Activated CD4-positive, alpha-beta memory T cell treated with anti-CD3 and anti-CD28 coated beads for 36 hours (primary cell): Measurements from ENCODE around the gene ACAP1. TPM values are rescaled to one million over a fixed set of nuclear protein-coding genes. Genes with fewer than 3 reads are reported as not detected.
A peak's percentile ranks its signal among the peaks of the same experiment; 100 is the strongest.

Experiments
- CTCF ChIA-PET: fragments of 350-600 bp; sonication (Branson Sonifier 250); formaldehyde crosslinking; loops from one replicate; lab custom pipeline; 2021; ENCODE audit warnings: antibody characterized with exemption, inconsistent platforms; lab: Charles Lee
- POLR2A ChIA-PET: fragments of 350-600 bp; sonication (Branson Sonifier 250); formaldehyde crosslinking; loops from one replicate; lab custom pipeline; 2021; ENCODE audit warnings: antibody characterized with exemption; lab: Charles Lee
- DNase-seq: peaks from one replicate; pipeline ENCODE4 v3.0.0-alpha.2; 2020
- H3K27ac Mint-ChIP-seq: one replicate; pipeline ENCODE4 v1.8.0; 2021; ENCODE audit warnings: mixed read lengths
- H3K27me3 Mint-ChIP-seq: one replicate; pipeline ENCODE4 v1.8.0; 2021; ENCODE audit warnings: mixed read lengths
- H3K36me3 Mint-ChIP-seq: one replicate; pipeline ENCODE4 v1.8.0; 2021; ENCODE audit warnings: mixed read lengths
- H3K4me1 Mint-ChIP-seq: one replicate; pipeline ENCODE4 v1.8.0; 2021; ENCODE audit warnings: low read depth, mixed read lengths
- H3K4me3 Mint-ChIP-seq: one replicate; pipeline ENCODE4 v1.8.0; 2021; ENCODE audit warnings: mild to moderate bottlenecking, mixed read lengths
- H3K9me3 Mint-ChIP-seq: one replicate; pipeline ENCODE4 v1.8.0; 2021; ENCODE audit warnings: mixed read lengths
- intact Hi-C: fragments of 100-400 bp; cut with micrococcal nuclease; formaldehyde crosslinking; loops from one replicate; pipeline ENCODE4 v1.15.1; 2023
- total RNA-seq, 2 experiments: library from RNA; stranded (reverse); gene quantifications; one replicate each; pipeline ENCODE4 v1.2.3, GENCODE V29; 2021

The ACAP1 gene
- total RNA-seq, 2 experiments from 2014 or later: 391 to 405 TPM

- Mint-ChIP-seq H3K9me3 (no peaks in the 10 kb centered on the region), H3K4me1 (peaks cover 29% of the 10 kb centered on the region)
- POLR2A ChIA-PET: no interaction called here
Observed at GRCh38 chr17:7392696-7393612, 56.6 kb downstream of the ACAP1 start.

GRCh38 chr17:7393613-7394451, 57.5 kb downstream of the ACAP1 start:
- Mint-ChIP-seq H3K4me3 (peak overlapping the region; percentile 95), H3K9me3 (no peaks in the 10 kb centered on the region), H3K4me1 (peaks cover 29% of the 10 kb centered on the region), H3K36me3 (peaks cover 28% of the 10 kb centered on the region), H3K27me3 (no peaks in the 10 kb centered on the region), H3K27ac (peak overlapping the region; percentile 88)
- CTCF ChIA-PET: interaction anchor here (0.7 to 2.1 kb wide), 5 partner anchors 38 to 293 kb away, joined by 3 to 9 read pairs (median 4); partner anchors contain the start of genes SLC2A4, TMEM95 and TP53
- intact Hi-C loops: loop anchor here (1.0 to 5.0 kb wide), 3 partner anchors 10 to 112 kb away; partner anchors contain the start of genes SLC2A4, TMEM102 and TMEM256
- peak; percentile 51 for DNase-seq
- POLR2A ChIA-PET: interaction anchor here (0.7 to 1.6 kb wide), 3 partner anchors 10 to 90 kb away, joined by 3 to 8 read pairs (median 3); partner anchors contain the start of genes POLR2A and TMEM256

More at GRCh38 chr17:7392696-7393612, 56.6 kb downstream of the ACAP1 start:
- H3K4me3 Mint-ChIP-seq: peak overlapping the region; percentile 95
- no peaks in the 10 kb centered on the region for H3K27me3 Mint-ChIP-seq
- CTCF ChIA-PET: interaction anchor here (1.2 to 2.1 kb wide), 2 partner anchors 43 to 44 kb away, joined by 6 to 9 read pairs; no protein-coding TSS in a partner anchor
- peaks cover 28% of the 10 kb centered on the region for H3K36me3 Mint-ChIP-seq
- H3K27ac Mint-ChIP-seq: peak overlapping the region; percentile 67
- no peak for DNase-seq
- intact Hi-C loops: loop anchor here (5.0 kb wide), 1 partner anchor 111 kb away; the partner anchor contains the start of gene SLC2A4

DNA sequence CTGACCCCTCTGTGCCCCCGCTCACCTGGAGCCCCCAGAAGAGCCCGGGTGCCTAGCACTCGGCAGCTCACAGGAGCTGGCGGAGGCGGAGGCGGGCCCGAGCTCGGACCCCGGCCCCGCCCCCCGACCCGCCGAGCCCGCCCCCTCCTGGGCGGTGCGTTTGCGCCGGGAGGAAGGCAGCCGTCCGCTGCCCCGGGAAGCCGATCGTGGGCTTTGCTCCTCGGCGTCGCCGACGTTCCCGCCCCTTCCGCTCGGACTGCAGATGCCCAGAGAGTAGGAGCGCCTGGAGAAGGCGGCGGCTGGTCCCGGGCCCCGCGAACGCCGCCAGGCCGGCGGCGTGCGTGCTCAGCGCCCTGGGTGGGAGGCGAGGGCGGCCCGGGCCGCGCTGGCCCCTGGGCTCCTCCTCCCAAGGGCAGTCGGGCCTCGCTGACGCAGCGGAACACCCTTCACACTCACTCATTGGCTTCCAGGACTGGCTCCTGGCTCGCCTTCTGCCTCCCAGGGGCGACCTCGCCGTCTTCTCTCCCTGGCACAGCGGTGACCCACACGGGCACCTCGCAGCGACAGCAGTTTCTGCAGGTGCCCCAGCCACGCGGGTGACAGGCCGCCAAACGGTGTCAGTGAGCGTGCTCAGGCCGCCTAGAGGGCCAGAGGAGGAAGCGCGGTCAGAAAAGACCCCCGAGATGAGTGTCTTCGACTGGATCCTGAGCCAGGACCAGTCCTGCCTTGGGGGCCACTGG, 58.3 kb downstream of the ACAP1 start, which contains the start of gene PLSCR3:
PLSCR3 (minus strand) TSS at position 74 of the 740 bp plus-strand sequence. CDS start 415 bp downstream, outside the sequence.
- Mint-ChIP-seq H3K36me3 (peaks cover 25% of the 10 kb centered on the region), H3K27ac (peak within 1 kb of the TSS; percentile 88), H3K4me3 (peak within 1 kb of the TSS; percentile 95), H3K9me3 (no peaks in the 10 kb centered on the region), H3K4me1 (peaks cover 27% of the 10 kb centered on the region), H3K27me3 (no peaks in the 10 kb centered on the region)
- ChIA-PET CTCF (interaction anchor here (0.7 to 2.1 kb wide), 5 partner anchors 39 to 292 kb away, joined by 3 to 9 read pairs (median 4); partner anchors contain the start of genes SLC2A4, TMEM95 and TP53), POLR2A (interaction anchor here (0.7 to 1.6 kb wide), 3 partner anchors 9 to 90 kb away, joined by 3 to 8 read pairs (median 3); partner anchors contain the start of genes POLR2A and TMEM256)
- peak; percentile 86 for DNase-seq
- intact Hi-C loops: loop anchor here (1.0 to 5.0 kb wide), 3 partner anchors 10 to 112 kb away; partner anchors contain the start of genes SLC2A4, TMEM102 and TMEM256

DNA sequence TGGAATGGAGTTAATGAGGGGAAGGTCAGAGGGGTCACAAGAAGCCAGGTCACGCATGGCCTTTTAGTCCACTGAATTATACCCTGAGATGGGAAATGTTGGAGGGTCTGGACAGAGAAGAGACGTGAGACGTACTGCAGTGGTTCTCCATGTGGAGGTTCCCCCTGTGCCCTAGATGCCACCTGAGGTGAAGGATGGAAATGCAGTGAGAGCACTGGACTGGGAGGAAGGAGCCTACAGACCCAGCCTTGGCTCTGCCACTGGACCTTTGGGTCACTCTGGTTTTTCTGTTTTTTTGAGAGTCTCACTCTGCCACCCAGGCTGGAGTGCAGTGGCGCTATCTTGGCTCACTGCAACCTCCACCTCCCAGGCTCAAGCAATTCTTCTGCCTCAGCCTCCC, 59.8 kb downstream of the ACAP1 start:
- H3K9me3 Mint-ChIP-seq: no peaks in the 10 kb centered on the region
- DNase-seq: no peak
- intact Hi-C loops: no loop called here
- peaks cover 16% of the 10 kb centered on the region for H3K36me3 Mint-ChIP-seq
- H3K4me3 Mint-ChIP-seq: peak overlapping the region; percentile 11
- H3K27me3 Mint-ChIP-seq: no peaks in the 10 kb centered on the region
- ChIA-PET POLR2A (no interaction called here), CTCF (interaction anchor here (1.2 kb wide), 1 partner anchor 85 kb away, joined by 3 read pairs; the partner anchor contains the start of gene SLC35G6)
- H3K27ac Mint-ChIP-seq: no peak overlapping the region
- peaks cover 25% of the 10 kb centered on the region for H3K4me1 Mint-ChIP-seq

- Mint-ChIP-seq H3K4me1 (peaks cover 16% of the 10 kb centered on the region), H3K27me3 (no peaks in the 10 kb centered on the region), H3K36me3 (no peaks in the 10 kb centered on the region), H3K4me3 (no peak overlapping the region), H3K9me3 (no peaks in the 10 kb centered on the region), H3K27ac (no peak overlapping the region)
- CTCF ChIA-PET: interaction anchor here (0.8 to 2.0 kb wide), 3 partner anchors 38 to 67 kb away, joined by 3 to 7 read pairs (median 3); partner anchors contain the start of gene TMEM95
- POLR2A ChIA-PET: no interaction called here
- intact Hi-C loops: no loop called here
- DNase-seq: no peak
Observed at GRCh38 chr17:7398612-7399011, 62.3 kb downstream of the ACAP1 start.

Other genes starting within 250 kb of the ACAP1 start
- gene ASGR2, start 221.7 kb upstream of the ACAP1 start, total RNA-seq: not detected
- gene ASGR1, start 157.2 kb upstream of the ACAP1 start, total RNA-seq: 1 to 10 TPM in 1 of 2 experiments, under 1 TPM in 1; 0.76 to 1.2 TPM
- 1 to 10 TPM; 7.9 to 8.4 TPM for gene DLG4, start 116.7 kb upstream of the ACAP1 start, total RNA-seq
- 100 to 1,000 TPM; 332 to 340 TPM for gene ACADVL, start 116.6 kb upstream of the ACAP1 start, total RNA-seq
- gene DVL2, start 102.0 kb upstream of the ACAP1 start, total RNA-seq: 10 to 100 TPM; 44.7 to 48.2 TPM
- gene PHF23, start 97.1 kb upstream of the ACAP1 start, total RNA-seq: 10 to 100 TPM; 24.0 to 28.7 TPM
- 100 to 1,000 TPM; 188 to 199 TPM for gene GABARAP, start 94.1 kb upstream of the ACAP1 start, total RNA-seq
- 100 to 1,000 TPM; 155 to 164 TPM for gene CTDNEP1, start 84.8 kb upstream of the ACAP1 start, total RNA-seq
- gene ELP5, start 84.3 kb upstream of the ACAP1 start, total RNA-seq: 10 to 100 TPM; 49.6 to 52.4 TPM
- gene CLDN7, start 74.1 kb upstream of the ACAP1 start, total RNA-seq: 1 to 10 TPM; 1.5 to 1.6 TPM
- under 1 TPM; 0.15 to 0.19 TPM for gene SLC2A4, start 54.8 kb upstream of the ACAP1 start, total RNA-seq
- under 1 TPM; 0.70 to 0.83 TPM for gene YBX2, start 41.9 kb upstream of the ACAP1 start, total RNA-seq
- 100 to 1,000 TPM; 774 to 776 TPM for gene EIF5A, start 28.9 kb upstream of the ACAP1 start, total RNA-seq
- gene GPS2, start 21.2 kb upstream of the ACAP1 start, total RNA-seq: 10 to 100 TPM; 34.9 to 38.7 TPM
- gene NEURL4, start 7.2 kb upstream of the ACAP1 start, total RNA-seq: 10 to 100 TPM; 26.9 to 29.3 TPM
- 1 to 10 TPM; 2.6 to 2.8 TPM for gene KCTD11, start 15.6 kb downstream of the ACAP1 start, total RNA-seq
- not detected for gene TMEM95, start 18.6 kb downstream of the ACAP1 start, total RNA-seq
- 1 to 10 TPM; 3.7 to 4.4 TPM for gene TNK1, start 44.6 kb downstream of the ACAP1 start, total RNA-seq
- 10 to 100 TPM; 78.2 to 87.0 TPM for gene PLSCR3, start 58.0 kb downstream of the ACAP1 start, total RNA-seq
- gene TMEM256, start 67.6 kb downstream of the ACAP1 start, total RNA-seq: 10 to 100 TPM; 87.0 to 88.5 TPM
- gene NLGN2, start 71.3 kb downstream of the ACAP1 start, total RNA-seq: 1 to 10 TPM; 9.0 to 9.9 TPM
- not detected for gene SPEM1, start 83.8 kb downstream of the ACAP1 start, total RNA-seq
- gene SPEM2, start 89.1 kb downstream of the ACAP1 start, total RNA-seq: not detected
- not detected for gene SPEM3, start 92.3 kb downstream of the ACAP1 start, total RNA-seq
- 10 to 100 TPM; 11.4 to 11.6 TPM for gene TMEM102, start 98.9 kb downstream of the ACAP1 start, total RNA-seq
- 1 to 10 TPM; 1.0 to 2.1 TPM for gene FGF11, start 103.0 kb downstream of the ACAP1 start, total RNA-seq
- 1 to 10 TPM; 7.7 to 8.5 TPM for gene CHRNB1, start 108.5 kb downstream of the ACAP1 start, total RNA-seq
- gene ZBTB4, start 143.1 kb downstream of the ACAP1 start, total RNA-seq: 10 to 100 TPM; 16.5 to 16.7 TPM
- not detected for gene SLC35G6, start 144.9 kb downstream of the ACAP1 start, total RNA-seq
- gene POLR2A, start 147.8 kb downstream of the ACAP1 start, total RNA-seq: 100 to 1,000 TPM; 180 to 187 TPM
- gene TNFSF12, start 212.5 kb downstream of the ACAP1 start, total RNA-seq: 10 to 100 TPM; 19.7 to 22.4 TPM
- under 1 TPM; 0.71 to 0.94 TPM for gene TNFSF13, start 222.2 kb downstream of the ACAP1 start, total RNA-seq
- 10 to 100 TPM; 50.8 to 53.2 TPM for gene SENP3, start 225.4 kb downstream of the ACAP1 start, total RNA-seq
- 10 to 100 TPM; 31.5 to 34.1 TPM for gene CD68, start 243.1 kb downstream of the ACAP1 start, total RNA-seq
- gene MPDU1, start 247.3 kb downstream of the ACAP1 start, total RNA-seq: 10 to 100 TPM; 52.6 to 52.9 TPM